K562 (cell line): ENCODE data around the gene UCP3. TPM values are rescaled to one million over a fixed set of nuclear protein-coding genes. Genes with fewer than 3 reads are reported as not detected.
A peak's percentile ranks its signal among the peaks of the same experiment; 100 is the strongest.

Experiments used
- ARID2 ChIP-seq: fragments of 450-650 bp; IDR thresholded peaks from 2 replicates; pipeline ENCODE4 v1.6.1; 2017; ENCODE audit warnings: antibody characterized with exemption, mild to moderate bottlenecking
- ATF7 ChIP-seq: fragments of 450-650 bp; IDR thresholded peaks from 2 replicates; pipeline ENCODE4 v1.7.1; 2014; ENCODE audit warnings: mild to moderate bottlenecking, moderate library complexity
- CBX2 ChIP-seq: fragments of 200-600 bp; sonication (generic); IDR thresholded peaks from one replicate; pipeline ENCODE4 v1.6.1; 2012; ENCODE audit warnings: mild to moderate bottlenecking, low read length, inconsistent platforms; ENCODE audit not compliant: insufficient read depth, poor library complexity, severe bottlenecking
- EGR1 ChIP-seq: fragments of 450-650 bp; conservative IDR thresholded peaks from 2 replicates; pipeline ENCODE4 v1.6.1; 2017; ENCODE audit warnings: mild to moderate bottlenecking
- ETS2 ChIP-seq: IDR thresholded peaks from 2 replicates; pipeline ENCODE4 v1.6.1; 2016; ENCODE audit warnings: borderline replicate concordance, missing genetic modification characterization, mild to moderate bottlenecking, moderate library complexity, missing compliant biosample characterization; ENCODE audit not compliant: poor library complexity, severe bottlenecking
- MEIS2 ChIP-seq: fragments of 450-650 bp; IDR thresholded peaks from 2 replicates; pipeline ENCODE4 v1.6.1; 2014; ENCODE audit warnings: mild to moderate bottlenecking; ENCODE audit not compliant: partially characterized antibody
- MTF1 ChIP-seq: fragments of 250-450 bp; sonication (Bioruptor Pico); IDR thresholded peaks from 2 replicates; pipeline ENCODE4 v1.9.0; 2021; ENCODE audit warnings: moderate library complexity, mild to moderate bottlenecking, inconsistent platforms, borderline replicate concordance
- NEUROD1 ChIP-seq: fragments of 150-350 bp; IDR thresholded peaks from 2 replicates; pipeline ENCODE4 v1.6.1; 2014; ENCODE audit warnings: borderline replicate concordance, low read length, low read depth; ENCODE audit not compliant: partially characterized antibody
- RCOR1 ChIP-seq, 2 experiments: IDR thresholded peaks; 2 replicates each; pipeline ENCODE4 v1.6.1; 2012; ENCODE audit warnings: low read depth in 2 of 2, low read length in 2 of 2, borderline replicate concordance in 1 of 2, improper control_type of control experiment in 1 of 2
- SMARCE1 ChIP-seq: fragments of 450-650 bp; IDR thresholded peaks from 2 replicates; pipeline ENCODE4 v1.7.1; 2016; ENCODE audit warnings: mild to moderate bottlenecking
- ZNF140 ChIP-seq: fragments of 250-450 bp; sonication (Bioruptor Pico); IDR thresholded peaks from 2 replicates; pipeline ENCODE4 v1.8.0; 2021; ENCODE audit warnings: moderate library complexity, mild to moderate bottlenecking, inconsistent platforms
- ZNF212 ChIP-seq: fragments of 450-650 bp; formaldehyde crosslinking; IDR thresholded peaks from 2 replicates; pipeline ENCODE4 v1.4.0; 2020; ENCODE audit warnings: mild to moderate bottlenecking
- ZNF644 ChIP-seq: fragments of 200-800 bp; sonication (Bioruptor generic); IDR thresholded peaks from 2 replicates; pipeline ENCODE4 v1.6.1; 2016; ENCODE audit warnings: low read depth, missing genetic modification characterization, missing compliant biosample characterization
- polyA plus RNA-seq, 8 experiments: library from polyadenylated mRNA; depleted of rRNA in 4 of 8; stranded (reverse) in 5 of 8; unstranded in 3 of 8; fragments of >200 nt; fragmentation: Nextera tagmentation in 2 of 8; fragmentation: Illumina TruSeq in 1 of 8; extraction: Ambion mirVana in 2 of 8; extraction: Trizol in 1 of 8; gene quantifications; 2 replicates each; pipeline versions ENCODE4 v1.2.1 to v1.2.3, GENCODE V29; 2011 to 2014; ENCODE audit warnings: inconsistent platforms in 1 of 8, missing spikeins in 1 of 8
- total RNA-seq, 7 experiments: library from RNA; depleted of rRNA in 6 of 7; stranded (reverse); fragments of >200 nt in 6 of 7; fragmentation: Illumina TruSeq in 2 of 7; extraction: Trizol in 2 of 7; gene quantifications; 2 replicates each; pipeline versions ENCODE4 v1.2.1 to v1.2.3, GENCODE V29; 2011 to 2021; ENCODE audit warnings: low replicate concordance in 1 of 7
- TF ChIP-seq, protein P1 (sequence below): fragments of 450-650 bp; IDR thresholded peaks from 2 replicates; pipeline ENCODE4 v1.6.1; 2017; ENCODE audit warnings: antibody characterized with exemption, mild to moderate bottlenecking
- TF ChIP-seq, protein P2 (sequence below), 2 experiments: fragments of 450-650 bp in 1 of 2; sonication (generic) in 1 of 2; formaldehyde crosslinking in 1 of 2; IDR thresholded peaks in 1 of 2; conservative IDR thresholded peaks in 1 of 2; 2 replicates each; pipeline versions ENCODE4 v1.6.1 to v1.8.1; 2016 to 2023; ENCODE audit warnings: mild to moderate bottlenecking in 2 of 2, moderate library complexity in 2 of 2, inconsistent platforms in 1 of 2, missing genetic modification reagents in 1 of 2
- TF ChIP-seq, protein P3 (sequence below): fragments of 450-650 bp; IDR thresholded peaks from 2 replicates; pipeline ENCODE4 v1.6.1; 2016

UCP3 gene
- total and polyA plus RNA-seq, 9 of the 15 experiments (the other 6 are each of a cell fraction or from before 2014, with no cell fraction given) = 0.05 to 0.65 (median 0.25) TPM; not detected in 2

DNA sequence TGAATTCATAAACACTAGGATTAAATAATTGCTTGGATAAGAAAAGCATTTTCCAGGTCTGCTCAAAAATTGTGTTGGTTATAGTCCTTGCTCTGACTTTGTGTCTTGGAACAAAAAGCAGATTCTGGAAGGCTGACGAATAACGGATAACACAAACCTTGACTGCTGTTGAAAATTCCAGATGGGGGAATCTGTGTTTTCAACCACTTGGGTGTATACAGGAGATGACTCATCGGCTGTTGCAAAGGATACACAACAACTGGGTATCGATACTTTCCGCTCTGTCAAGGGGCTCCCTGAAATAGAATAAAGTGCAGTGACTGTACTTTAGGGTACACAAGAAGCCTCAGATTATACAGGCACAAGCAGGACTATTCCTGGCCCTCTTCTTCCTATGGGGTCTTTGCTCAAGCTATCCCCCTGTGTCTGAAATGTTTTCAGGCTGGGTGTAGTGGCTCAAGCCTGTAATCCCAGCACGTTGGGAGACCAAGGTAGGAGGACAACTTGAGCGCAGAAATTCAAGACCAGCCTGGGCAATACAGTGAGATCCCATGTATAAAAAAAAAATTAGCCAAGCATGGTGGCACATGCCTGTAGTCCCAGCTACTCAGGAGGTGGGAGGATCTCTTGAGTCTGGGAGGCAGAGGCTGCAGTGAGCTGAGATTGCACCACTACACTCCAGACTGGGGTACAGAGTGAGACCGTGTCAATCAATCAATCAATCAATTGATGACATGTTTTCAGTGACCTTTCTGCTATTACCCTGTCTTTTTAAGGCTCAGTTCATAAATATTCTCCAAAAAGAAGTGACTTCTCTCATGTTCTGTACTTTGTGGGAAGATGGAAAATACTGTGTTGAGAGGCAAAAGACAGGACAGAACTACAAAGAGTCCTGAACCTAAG is 48.6 kb upstream of the UCP3 start (continued):
- TF ChIP-seq, protein P1, sequence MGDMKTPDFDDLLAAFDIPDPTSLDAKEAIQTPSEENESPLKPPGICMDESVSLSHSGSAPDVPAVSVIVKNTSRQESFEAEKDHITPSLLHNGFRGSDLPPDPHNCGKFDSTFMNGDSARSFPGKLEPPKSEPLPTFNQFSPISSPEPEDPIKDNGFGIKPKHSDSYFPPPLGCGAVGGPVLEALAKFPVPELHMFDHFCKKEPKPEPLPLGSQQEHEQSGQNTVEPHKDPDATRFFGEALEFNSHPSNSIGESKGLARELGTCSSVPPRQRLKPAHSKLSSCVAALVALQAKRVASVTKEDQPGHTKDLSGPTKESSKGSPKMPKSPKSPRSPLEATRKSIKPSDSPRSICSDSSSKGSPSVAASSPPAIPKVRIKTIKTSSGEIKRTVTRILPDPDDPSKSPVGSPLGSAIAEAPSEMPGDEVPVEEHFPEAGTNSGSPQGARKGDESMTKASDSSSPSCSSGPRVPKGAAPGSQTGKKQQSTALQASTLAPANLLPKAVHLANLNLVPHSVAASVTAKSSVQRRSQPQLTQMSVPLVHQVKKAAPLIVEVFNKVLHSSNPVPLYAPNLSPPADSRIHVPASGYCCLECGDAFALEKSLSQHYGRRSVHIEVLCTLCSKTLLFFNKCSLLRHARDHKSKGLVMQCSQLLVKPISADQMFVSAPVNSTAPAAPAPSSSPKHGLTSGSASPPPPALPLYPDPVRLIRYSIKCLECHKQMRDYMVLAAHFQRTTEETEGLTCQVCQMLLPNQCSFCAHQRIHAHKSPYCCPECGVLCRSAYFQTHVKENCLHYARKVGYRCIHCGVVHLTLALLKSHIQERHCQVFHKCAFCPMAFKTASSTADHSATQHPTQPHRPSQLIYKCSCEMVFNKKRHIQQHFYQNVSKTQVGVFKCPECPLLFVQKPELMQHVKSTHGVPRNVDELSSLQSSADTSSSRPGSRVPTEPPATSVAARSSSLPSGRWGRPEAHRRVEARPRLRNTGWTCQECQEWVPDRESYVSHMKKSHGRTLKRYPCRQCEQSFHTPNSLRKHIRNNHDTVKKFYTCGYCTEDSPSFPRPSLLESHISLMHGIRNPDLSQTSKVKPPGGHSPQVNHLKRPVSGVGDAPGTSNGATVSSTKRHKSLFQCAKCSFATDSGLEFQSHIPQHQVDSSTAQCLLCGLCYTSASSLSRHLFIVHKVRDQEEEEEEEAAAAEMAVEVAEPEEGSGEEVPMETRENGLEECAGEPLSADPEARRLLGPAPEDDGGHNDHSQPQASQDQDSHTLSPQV = 0 out of 2 replicates have a peak, but pooled peaks have one; percentile 19
- TF ChIP-seq ZNF644 (no peak), ATF7 (0 out of 2 replicates have a peak, but pooled peaks have one; percentile 11), EGR1 (no peak), CBX2 (no peak), MEIS2 (peak; percentile 74), ARID2 (no peak), ZNF212 (CRISPR knock-in tag) (no peak), NEUROD1 (peak; percentile 26), SMARCE1 (peak; percentile 60), ETS2 (tag) (no peak), RCOR1 (IDR thresholded peaks at IDR 0.05; ENCODE audit: borderline replicate concordance in 1 of 2, low read depth in 2 of 2, low read length in 2 of 2) (0 out of 4 replicates have a peak, but pooled peaks of 1 of the 2 experiments have one; percentile 28), ZNF140 (no peak), MTF1 (CRISPR knock-in tag) (no peak)
- TF ChIP-seq, protein P2, sequence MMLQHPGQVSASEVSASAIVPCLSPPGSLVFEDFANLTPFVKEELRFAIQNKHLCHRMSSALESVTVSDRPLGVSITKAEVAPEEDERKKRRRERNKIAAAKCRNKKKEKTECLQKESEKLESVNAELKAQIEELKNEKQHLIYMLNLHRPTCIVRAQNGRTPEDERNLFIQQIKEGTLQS (IDR thresholded peaks at IDR 0.05) = peak; percentile 96
- TF ChIP-seq, protein P2 (CRISPR knock-in tag; conservative IDR thresholded peaks at IDR 0.05) = no peak; the same call in 1 of the 2 replicates
- TF ChIP-seq, protein P3, sequence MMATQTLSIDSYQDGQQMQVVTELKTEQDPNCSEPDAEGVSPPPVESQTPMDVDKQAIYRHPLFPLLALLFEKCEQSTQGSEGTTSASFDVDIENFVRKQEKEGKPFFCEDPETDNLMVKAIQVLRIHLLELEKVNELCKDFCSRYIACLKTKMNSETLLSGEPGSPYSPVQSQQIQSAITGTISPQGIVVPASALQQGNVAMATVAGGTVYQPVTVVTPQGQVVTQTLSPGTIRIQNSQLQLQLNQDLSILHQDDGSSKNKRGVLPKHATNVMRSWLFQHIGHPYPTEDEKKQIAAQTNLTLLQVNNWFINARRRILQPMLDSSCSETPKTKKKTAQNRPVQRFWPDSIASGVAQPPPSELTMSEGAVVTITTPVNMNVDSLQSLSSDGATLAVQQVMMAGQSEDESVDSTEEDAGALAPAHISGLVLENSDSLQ = peak; percentile 56
